HepG2 (cell line): ENCODE measurements around the gene ADAMTS17. TPM values are rescaled to one million over a fixed set of nuclear protein-coding genes. Genes with fewer than 3 reads are reported as not detected.

ENCODE experiments used
- ATAC-seq: fragments of 200-7000 bp; cut with Tn5 transposase; 3 replicates; pipeline ENCODE4 v1.9.1; 2020; ENCODE audit warnings: mild to moderate bottlenecking, moderate library complexity
- BruUV-seq: library from RNA; stranded (reverse); fragments of 400-500 nt; replicated peaks from 2 replicates; lab custom pipeline; 2021; lab: Mats Ljungman, UMichigan
- CTCF ChIA-PET: fragments of 300-600 bp; formaldehyde crosslinking; extraction: SDS; loops from one replicate; lab custom pipeline; 2021; ENCODE audit warnings: low total read pairs, inconsistent platforms, low intra/inter-chr PET ratio; lab: Yijun Ruan, JAX
- POLR2A ChIA-PET: fragments of 350-600 bp; sonication (Branson Sonifier 250); formaldehyde crosslinking; loops from one replicate; lab custom pipeline; 2020; ENCODE audit warnings: antibody characterized with exemption, inconsistent platforms; lab: Yijun Ruan, JAX
- DNase-seq: peaks from one replicate; pipeline ENCODE4 v3.0.0-alpha.2; 2015; ENCODE audit warnings: low spot score
- FAIRE-seq: peaks from 3 replicates; lab custom pipeline; 2011; peaks lifted over from hg19 to GRCh38; lab: Jason Lieb, UNC
- H2AFZ ChIP-seq: one replicate; pipeline ENCODE4 v1.6.1; 2011; ENCODE audit warnings: low read length, inconsistent platforms
- H3K27ac ChIP-seq: fragments of 300-600 bp; 3 replicates; pipeline ENCODE4 v1.8.0; 2011; ENCODE audit warnings: mixed run types, mild to moderate bottlenecking, mixed read lengths, low read length, inconsistent platforms; ENCODE audit not compliant: insufficient read depth; ENCODE audit errors: extremely low read length
- H3K27me3 ChIP-seq, 2 experiments: fragments of 200-600 bp in 1 of 2; 2 replicates in 1 of 2; 3 replicates in 1 of 2; pipeline versions ENCODE4 v1.6.0 to v1.8.0; 2011; ENCODE audit warnings: low read length in 2 of 2, mild to moderate bottlenecking in 2 of 2, moderate library complexity in 2 of 2, inconsistent platforms in 1 of 2; ENCODE audit not compliant: insufficient read depth in 2 of 2, control insufficient read depth in 1 of 2
- H3K36me3 ChIP-seq, 2 experiments: fragments of 200-600 bp in 1 of 2; replicated peaks in 1 of 2; 2 replicates in 1 of 2; 3 replicates in 1 of 2; pipeline versions ENCODE4 v1.5.1 to v1.8.0; 2011; ENCODE audit warnings: low read length in 2 of 2, inconsistent platforms in 1 of 2; ENCODE audit not compliant: insufficient read depth in 2 of 2, control insufficient read depth in 1 of 2
- H3K4me1 ChIP-seq: 2 replicates; pipeline ENCODE4 v1.5.1; 2012; ENCODE audit warnings: low read length, inconsistent platforms; ENCODE audit not compliant: insufficient read depth
- H3K4me2 ChIP-seq: 2 replicates; pipeline ENCODE4 v1.6.0; 2011; ENCODE audit warnings: low read depth, low read length, inconsistent platforms
- H3K4me3 ChIP-seq, 3 experiments: fragments of 200-600 bp in 1 of 3; sonication (generic), shearing (Covaris generic) in 1 of 3; replicated peaks in 1 of 3; 2 replicates each; pipeline ENCODE4 v1.5.1; 2011 to 2016; ENCODE audit warnings: low read length in 3 of 3, inconsistent platforms in 2 of 3, low read depth in 2 of 3, mild to moderate bottlenecking in 2 of 3, control low read depth in 1 of 3, mixed read lengths in 1 of 3; ENCODE audit not compliant: insufficient read depth in 1 of 3
- H3K79me2 ChIP-seq: one replicate; pipeline ENCODE4 v1.6.1; 2011; ENCODE audit warnings: low read length, inconsistent platforms; ENCODE audit not compliant: insufficient read depth
- H3K9ac ChIP-seq: 2 replicates; pipeline ENCODE4 v1.6.0; 2011; ENCODE audit warnings: mild to moderate bottlenecking, low read depth, low read length, inconsistent platforms; ENCODE audit not compliant: insufficient read depth
- H3K9me3 ChIP-seq: 2 replicates; pipeline ENCODE4 v1.5.1; 2012; ENCODE audit warnings: mild to moderate bottlenecking, low read length
- H4K20me1 ChIP-seq: 2 replicates; pipeline ENCODE4 v1.6.0; 2011; ENCODE audit warnings: inconsistent platforms, mild to moderate bottlenecking, low read length, moderate library complexity; ENCODE audit not compliant: insufficient read depth
- GPN1 ChIP-seq: sonication (generic); formaldehyde crosslinking; IDR thresholded peaks from 2 replicates; pipeline ENCODE4 v1.5.1; 2020; ENCODE audit warnings: missing genetic modification reagents, borderline replicate concordance
- KLF9 ChIP-seq: IDR thresholded peaks from 2 replicates; pipeline ENCODE4 v1.6.1; 2016; ENCODE audit warnings: low read depth
- MZF1 ChIP-seq: sonication (generic); formaldehyde crosslinking; IDR thresholded peaks from 2 replicates; pipeline ENCODE4 v1.8.1; 2023; ENCODE audit warnings: mild to moderate bottlenecking, missing genetic modification reagents, borderline replicate concordance
- PHF8 ChIP-seq: sonication (generic); formaldehyde crosslinking; IDR thresholded peaks from 2 replicates; pipeline ENCODE4 v1.5.0; 2020; ENCODE audit warnings: missing genetic modification reagents
- POLR2A ChIP-seq, 2 experiments: IDR thresholded peaks; 2 replicates each; pipeline ENCODE4 v1.6.1; 2011; ENCODE audit warnings: low read depth in 2 of 2, low read length in 2 of 2, mild to moderate bottlenecking in 1 of 2, moderate library complexity in 1 of 2; ENCODE audit not compliant: insufficient read depth in 1 of 2
- REXO4 ChIP-seq: sonication (generic); formaldehyde crosslinking; IDR thresholded peaks from 2 replicates; pipeline ENCODE4 v1.8.0; 2022; ENCODE audit warnings: missing genetic modification reagents, mild to moderate bottlenecking, borderline replicate concordance
- RFX5 ChIP-seq: IDR thresholded peaks from 2 replicates; pipeline ENCODE4 v1.6.1; 2011; ENCODE audit warnings: low read depth, low read length, improper control_type of control experiment
- RXRA ChIP-seq: sonication (generic); formaldehyde crosslinking; IDR thresholded peaks from 2 replicates; pipeline ENCODE4 v1.5.1; 2020; ENCODE audit warnings: missing genetic modification reagents
- SMC3 ChIP-seq: IDR thresholded peaks from 2 replicates; pipeline ENCODE4 v1.6.1; 2011; ENCODE audit warnings: low read length, improper control_type of control experiment
- ZNF382 ChIP-seq: sonication (generic); formaldehyde crosslinking; IDR thresholded peaks from 2 replicates; pipeline ENCODE4 v1.5.0; 2020; ENCODE audit warnings: missing genetic modification reagents, mild to moderate bottlenecking, borderline replicate concordance
- ZNF615 ChIP-seq: sonication (generic); formaldehyde crosslinking; IDR thresholded peaks from 2 replicates; pipeline ENCODE4 v1.5.0; 2020; ENCODE audit warnings: mild to moderate bottlenecking, missing genetic modification reagents, borderline replicate concordance
- WGBS: methylation state at CpG from one replicate; pipeline ENCODE4 v1.1.6; 2017; ENCODE audit warnings: low lambda C conversion rate; 5-methylcytosine and 5-hydroxymethylcytosine counted together
- in situ Hi-C: cut with HindIII; loops from 2 replicates; pipeline ENCODE4 v1.10.0; 2017; ENCODE audit warnings: low pct_unique_long_range_greater_than_20kb; ENCODE audit not compliant: extremely low pct_ligation_motif_present
- intact Hi-C: fragments of 100-400 bp; cut with micrococcal nuclease; formaldehyde crosslinking; loops from one replicate; pipeline ENCODE4 v1.10.0; 2022; ENCODE audit not compliant: unreplicated experiment
- polyA plus RNA-seq, 8 experiments: library from polyadenylated mRNA; depleted of rRNA in 3 of 8; stranded (reverse) in 7 of 8; unstranded in 1 of 8; fragments of >200 nt; fragmentation: Illumina TruSeq in 4 of 8; extraction: Trizol in 4 of 8; gene quantifications; 2 replicates each; pipeline versions ENCODE4 v1.2.1 to v1.2.3, GENCODE V29; 2011 to 2016; ENCODE audit warnings: low read depth in 4 of 8, missing spikeins in 1 of 8, mixed read lengths in 1 of 8; ENCODE audit not compliant: insufficient read depth in 1 of 8
- total RNA-seq, 5 experiments: library from RNA; depleted of rRNA; stranded (reverse); fragments of >200 nt; fragmentation: Illumina TruSeq; extraction: Trizol; gene quantifications; 2 replicates each; pipeline ENCODE4 v1.2.3, GENCODE V29; 2016; ENCODE audit warnings: low read depth in 1 of 5
- TF ChIP-seq, protein P1 (sequence below): IDR thresholded peaks from 2 replicates; pipeline ENCODE4 v1.6.1; 2016; ENCODE audit warnings: mild to moderate bottlenecking, missing biosample characterization, missing genetic modification reagents
- TF ChIP-seq, protein P2 (sequence below): sonication (generic); formaldehyde crosslinking; IDR thresholded peaks from 2 replicates; pipeline ENCODE4 v1.9.0; 2021; ENCODE audit warnings: missing genetic modification reagents, mild to moderate bottlenecking, borderline replicate concordance
- TF ChIP-seq, protein P3 (sequence below): sonication (generic); formaldehyde crosslinking; IDR thresholded peaks from 2 replicates; pipeline ENCODE4 v1.5.0; 2020; ENCODE audit warnings: missing genetic modification reagents, mild to moderate bottlenecking, borderline replicate concordance
- TF ChIP-seq, protein P4 (sequence below): sonication (generic); formaldehyde crosslinking; IDR thresholded peaks from 2 replicates; pipeline ENCODE4 v1.4.0; 2020; ENCODE audit warnings: low read depth, mild to moderate bottlenecking, missing genetic modification reagents

ADAMTS17 gene
- total and polyA plus RNA-seq, 2 of the 13 experiments (the other 11 are each of a cell fraction or from before 2014, with no cell fraction given), result 0.02 to 0.04 TPM

DNA sequence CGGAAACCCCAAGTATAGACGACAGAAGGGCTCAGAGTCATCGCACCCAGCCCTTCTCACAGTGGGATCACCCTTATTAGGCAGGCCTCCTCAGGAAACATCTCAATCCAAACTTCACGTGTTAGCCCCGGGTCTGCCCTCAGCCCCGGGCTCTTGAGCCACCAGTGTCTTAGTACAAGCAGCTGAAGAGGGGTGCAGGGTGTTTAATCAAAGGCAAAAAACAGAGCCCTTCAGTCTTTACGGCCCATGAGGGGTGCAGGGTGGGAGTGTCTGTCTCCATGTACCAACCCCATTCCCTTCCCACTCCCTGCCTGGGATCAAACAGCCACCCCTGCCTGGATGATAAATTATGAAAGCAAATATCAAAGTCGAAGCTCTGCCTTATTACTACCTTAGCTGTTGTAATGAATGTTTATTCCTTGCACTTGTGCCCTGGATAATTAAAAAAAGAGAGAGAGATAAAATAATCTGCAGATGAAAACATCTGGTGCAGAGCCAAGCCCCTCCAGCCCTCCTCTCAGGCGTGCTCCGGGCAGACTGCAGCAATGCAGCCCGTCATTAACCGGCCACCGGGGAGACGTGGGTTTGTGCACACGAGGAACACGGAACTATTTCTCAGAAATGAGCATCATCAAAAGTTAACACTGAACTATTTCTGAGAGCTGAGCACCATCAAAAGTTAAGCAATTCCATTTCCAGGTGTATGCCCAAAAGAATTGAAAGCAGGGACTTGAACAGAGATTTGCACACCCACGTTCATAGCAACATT is 64.5 kb downstream of the ADAMTS17 start:
- no peaks in the 10 kb centered on the region for H3K4me1 ChIP-seq
- H3K79me2 ChIP-seq, result no peaks in the 10 kb centered on the region
- ChIA-PET POLR2A (no interaction called here), CTCF (no interaction called here)
- H3K4me3 ChIP-seq, result no peak overlapping the region
- H3K4me2 ChIP-seq, result no peak overlapping the region
- H3K36me3 ChIP-seq, result no peaks in the 10 kb centered on the region
- H3K27me3 ChIP-seq, result no peaks in the 10 kb centered on the region
- no peak overlapping the region for H3K27ac ChIP-seq
- 42% methylated on average over 16 of the region's 17 CpGs for WGBS
- no peak overlapping the region for H2AFZ ChIP-seq
- no TSS peak for BruUV-seq
- DNase-seq (no peak), ATAC-seq (no peak), FAIRE-seq (no peak)
- no peak overlapping the region for H3K9ac ChIP-seq
- H4K20me1 ChIP-seq, result no peaks in the 10 kb centered on the region
- TF ChIP-seq PHF8 (CRISPR knock-in tag), result no peak
- no peak for TF ChIP-seq RFX5
- TF ChIP-seq RXRA (CRISPR knock-in tag), result no peak
- TF ChIP-seq SMC3, result no peak
- TF ChIP-seq, protein P1, sequence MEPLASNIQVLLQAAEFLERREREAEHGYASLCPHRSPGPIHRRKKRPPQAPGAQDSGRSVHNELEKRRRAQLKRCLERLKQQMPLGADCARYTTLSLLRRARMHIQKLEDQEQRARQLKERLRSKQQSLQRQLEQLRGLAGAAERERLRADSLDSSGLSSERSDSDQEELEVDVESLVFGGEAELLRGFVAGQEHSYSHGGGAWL (CRISPR knock-in tag), result no peak
- TF ChIP-seq POLR2A (IDR thresholded peaks at IDR 0.05; ENCODE audit: insufficient read depth in 1 of 2, low read depth in 2 of 2, low read length in 2 of 2), result no peak
- no peak for TF ChIP-seq REXO4 (CRISPR knock-in tag)
- TF ChIP-seq, protein P2, sequence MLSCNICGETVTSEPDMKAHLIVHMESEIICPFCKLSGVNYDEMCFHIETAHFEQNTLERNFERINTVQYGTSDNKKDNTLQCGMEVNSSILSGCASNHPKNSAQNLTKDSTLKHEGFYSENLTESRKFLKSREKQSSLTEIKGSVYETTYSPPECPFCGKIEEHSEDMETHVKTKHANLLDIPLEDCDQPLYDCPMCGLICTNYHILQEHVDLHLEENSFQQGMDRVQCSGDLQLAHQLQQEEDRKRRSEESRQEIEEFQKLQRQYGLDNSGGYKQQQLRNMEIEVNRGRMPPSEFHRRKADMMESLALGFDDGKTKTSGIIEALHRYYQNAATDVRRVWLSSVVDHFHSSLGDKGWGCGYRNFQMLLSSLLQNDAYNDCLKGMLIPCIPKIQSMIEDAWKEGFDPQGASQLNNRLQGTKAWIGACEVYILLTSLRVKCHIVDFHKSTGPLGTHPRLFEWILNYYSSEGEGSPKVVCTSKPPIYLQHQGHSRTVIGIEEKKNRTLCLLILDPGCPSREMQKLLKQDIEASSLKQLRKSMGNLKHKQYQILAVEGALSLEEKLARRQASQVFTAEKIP, result no peak
- TF ChIP-seq, protein P3, sequence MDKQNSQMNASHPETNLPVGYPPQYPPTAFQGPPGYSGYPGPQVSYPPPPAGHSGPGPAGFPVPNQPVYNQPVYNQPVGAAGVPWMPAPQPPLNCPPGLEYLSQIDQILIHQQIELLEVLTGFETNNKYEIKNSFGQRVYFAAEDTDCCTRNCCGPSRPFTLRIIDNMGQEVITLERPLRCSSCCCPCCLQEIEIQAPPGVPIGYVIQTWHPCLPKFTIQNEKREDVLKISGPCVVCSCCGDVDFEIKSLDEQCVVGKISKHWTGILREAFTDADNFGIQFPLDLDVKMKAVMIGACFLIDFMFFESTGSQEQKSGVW (CRISPR knock-in tag), result no peak
- TF ChIP-seq, protein P4, sequence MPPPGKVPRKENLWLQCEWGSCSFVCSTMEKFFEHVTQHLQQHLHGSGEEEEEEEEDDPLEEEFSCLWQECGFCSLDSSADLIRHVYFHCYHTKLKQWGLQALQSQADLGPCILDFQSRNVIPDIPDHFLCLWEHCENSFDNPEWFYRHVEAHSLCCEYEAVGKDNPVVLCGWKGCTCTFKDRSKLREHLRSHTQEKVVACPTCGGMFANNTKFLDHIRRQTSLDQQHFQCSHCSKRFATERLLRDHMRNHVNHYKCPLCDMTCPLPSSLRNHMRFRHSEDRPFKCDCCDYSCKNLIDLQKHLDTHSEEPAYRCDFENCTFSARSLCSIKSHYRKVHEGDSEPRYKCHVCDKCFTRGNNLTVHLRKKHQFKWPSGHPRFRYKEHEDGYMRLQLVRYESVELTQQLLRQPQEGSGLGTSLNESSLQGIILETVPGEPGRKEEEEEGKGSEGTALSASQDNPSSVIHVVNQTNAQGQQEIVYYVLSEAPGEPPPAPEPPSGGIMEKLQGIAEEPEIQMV, result no peak
- no peak for TF ChIP-seq ZNF382 (CRISPR knock-in tag)
- no peak for TF ChIP-seq ZNF615 (CRISPR knock-in tag)
- no peak for TF ChIP-seq GPN1 (CRISPR knock-in tag)
- no peak for TF ChIP-seq KLF9 (CRISPR knock-in tag)
- TF ChIP-seq MZF1, result no peak
- in situ Hi-C loops, result no loop called here
- intact Hi-C loops, result no loop called here
- H3K9me3 ChIP-seq, result 0 out of 2 replicates have a peak, but pooled peaks cover 9% of the 10 kb centered on the region
